HG03442 (cell line): Measurements from ENCODE around the gene RNF115.
"Not testable (repeated sequence)": the region's sequence is repeated elsewhere in the genome, so short reads cannot be mapped to it uniquely, and the experiment has no call there.

Source experiments
- ATAC-seq: cut with Tn5 transposase; IDR thresholded peaks from one replicate; pipeline ENCODE4 v1.9.1; 2021; ENCODE audit warnings: mild to moderate bottlenecking, moderate library complexity; ENCODE audit not compliant: unreplicated experiment

RNF115 gene

GRCh38 chr1:145823565-145824498 is at the start of gene RNF115, which contains the start of gene POLR3C:
Gene RNF115 (minus strand): TSS chr1:145824095. CDS start chr1:145823873, 222 bp downstream.
Gene POLR3C (plus strand): TSS chr1:145824200. CDS start chr1:145825777, 1,577 bp downstream.
- peak; percentile 92 for ATAC-seq

- ATAC-seq = no peak
Observed at GRCh38 chr1:145871994-145872924, 48.4 kb upstream of the RNF115 start.

GRCh38 chr1:145868232-145868631 is 44.3 kb upstream of the RNF115 start:
- no peak for ATAC-seq

- no peak for ATAC-seq
Observed at GRCh38 chr1:145863282-145864018, 39.6 kb upstream of the RNF115 start.

GRCh38 chr1:145859491-145860023 is 35.7 kb upstream of the RNF115 start:
- ATAC-seq = peak; percentile 59

- ATAC-seq = peak; percentile 80
Observed at GRCh38 chr1:145858901-145859490, 35.1 kb upstream of the RNF115 start, which contains the start of gene PIAS3. Gene PIAS3 (minus strand): TSS chr1:145859081. CDS start chr1:145858990, 91 bp downstream.

GRCh38 chr1:145858238-145858900 is 34.5 kb upstream of the RNF115 start:
- no peak for ATAC-seq

- no peak for ATAC-seq
Observed at GRCh38 chr1:145857170-145857569, 33.3 kb upstream of the RNF115 start.

GRCh38 chr1:145855426-145855948 is 31.6 kb upstream of the RNF115 start:
- no peak for ATAC-seq

GRCh38 chr1:145849356-145850160 is 25.7 kb upstream of the RNF115 start:
- no peak for ATAC-seq

- ATAC-seq = no peak
Observed at GRCh38 chr1:145847827-145848226, 23.9 kb upstream of the RNF115 start.

GRCh38 chr1:145846201-145846612 is 22.3 kb upstream of the RNF115 start:
- peak; percentile 21 for ATAC-seq

- ATAC-seq = peak; percentile 67
Observed at GRCh38 chr1:145845514-145846161, 21.7 kb upstream of the RNF115 start, which contains the start of gene NUDT17. Gene NUDT17 (plus strand): TSS chr1:145845630. CDS start chr1:145845641, 11 bp downstream.

- ATAC-seq = peak; percentile 48
Observed at GRCh38 chr1:145845144-145845513, 21.2 kb upstream of the RNF115 start.

GRCh38 chr1:145843031-145843430 is 19.1 kb upstream of the RNF115 start:
- ATAC-seq = no peak

GRCh38 chr1:145837656-145838055 is 13.8 kb upstream of the RNF115 start:
- ATAC-seq = no peak

- ATAC-seq = not testable (repeated sequence)
Observed at GRCh38 chr1:145830810-145831209, 6.9 kb upstream of the RNF115 start.
